Measurements from ENCODE around the gene THBS3. TPM values are rescaled to one million over a fixed set of nuclear protein-coding genes. Genes with fewer than 3 reads are reported as not detected.

THBS3 gene
- total and polyA plus RNA-seq, 9 of the 15 experiments (the other 6 are each of a cell fraction or from before 2014, with no cell fraction given): 0.59 to 8.3 (median 3.2) TPM

- TF ChIP-seq ELF1 (tag; IDR thresholded peaks at IDR 0.05) (peak; percentile 45; the same call in 1 of the 2 replicates), TCF15 (CRISPR knock-in tag; IDR thresholded peaks at IDR 0.05) (no peak), MCM3 (IDR thresholded peaks at IDR 0.05) (no peak), ZNF589 (CRISPR knock-in tag; IDR thresholded peaks at IDR 0.05; ENCODE audit: low read depth) (peak; percentile 36; the same call in 1 of the 2 replicates), PHB2 (IDR thresholded peaks at IDR 0.05; ENCODE audit: low read depth) (no peak), SPI1 (IDR thresholded peaks at IDR 0.05; ENCODE audit: borderline replicate concordance, low read depth, low read length) (no peak), ZNF583 (CRISPR knock-in tag; IDR thresholded peaks at IDR 0.05) (no peak), ETS2 (tag; IDR thresholded peaks at IDR 0.05; ENCODE audit: borderline replicate concordance, poor library complexity, severe bottlenecking) (no peak), ZNF224 (CRISPR knock-in tag; IDR thresholded peaks at IDR 0.05) (no peak), MCM2 (IDR thresholded peaks at IDR 0.05; ENCODE audit: low read depth) (no peak), ZNF778 (CRISPR knock-in tag; IDR thresholded peaks at IDR 0.05) (no peak), U2AF1 (optimal IDR thresholded peaks at IDR 0.05; ENCODE audit: low read depth, low read length) (peak; percentile 87), STAG1 (CRISPR knock-in tag; IDR thresholded peaks at IDR 0.05; ENCODE audit: borderline replicate concordance) (peak; percentile 46), HDGF (IDR thresholded peaks at IDR 0.05) (no peak)
- TF ChIP-seq, protein P1, sequence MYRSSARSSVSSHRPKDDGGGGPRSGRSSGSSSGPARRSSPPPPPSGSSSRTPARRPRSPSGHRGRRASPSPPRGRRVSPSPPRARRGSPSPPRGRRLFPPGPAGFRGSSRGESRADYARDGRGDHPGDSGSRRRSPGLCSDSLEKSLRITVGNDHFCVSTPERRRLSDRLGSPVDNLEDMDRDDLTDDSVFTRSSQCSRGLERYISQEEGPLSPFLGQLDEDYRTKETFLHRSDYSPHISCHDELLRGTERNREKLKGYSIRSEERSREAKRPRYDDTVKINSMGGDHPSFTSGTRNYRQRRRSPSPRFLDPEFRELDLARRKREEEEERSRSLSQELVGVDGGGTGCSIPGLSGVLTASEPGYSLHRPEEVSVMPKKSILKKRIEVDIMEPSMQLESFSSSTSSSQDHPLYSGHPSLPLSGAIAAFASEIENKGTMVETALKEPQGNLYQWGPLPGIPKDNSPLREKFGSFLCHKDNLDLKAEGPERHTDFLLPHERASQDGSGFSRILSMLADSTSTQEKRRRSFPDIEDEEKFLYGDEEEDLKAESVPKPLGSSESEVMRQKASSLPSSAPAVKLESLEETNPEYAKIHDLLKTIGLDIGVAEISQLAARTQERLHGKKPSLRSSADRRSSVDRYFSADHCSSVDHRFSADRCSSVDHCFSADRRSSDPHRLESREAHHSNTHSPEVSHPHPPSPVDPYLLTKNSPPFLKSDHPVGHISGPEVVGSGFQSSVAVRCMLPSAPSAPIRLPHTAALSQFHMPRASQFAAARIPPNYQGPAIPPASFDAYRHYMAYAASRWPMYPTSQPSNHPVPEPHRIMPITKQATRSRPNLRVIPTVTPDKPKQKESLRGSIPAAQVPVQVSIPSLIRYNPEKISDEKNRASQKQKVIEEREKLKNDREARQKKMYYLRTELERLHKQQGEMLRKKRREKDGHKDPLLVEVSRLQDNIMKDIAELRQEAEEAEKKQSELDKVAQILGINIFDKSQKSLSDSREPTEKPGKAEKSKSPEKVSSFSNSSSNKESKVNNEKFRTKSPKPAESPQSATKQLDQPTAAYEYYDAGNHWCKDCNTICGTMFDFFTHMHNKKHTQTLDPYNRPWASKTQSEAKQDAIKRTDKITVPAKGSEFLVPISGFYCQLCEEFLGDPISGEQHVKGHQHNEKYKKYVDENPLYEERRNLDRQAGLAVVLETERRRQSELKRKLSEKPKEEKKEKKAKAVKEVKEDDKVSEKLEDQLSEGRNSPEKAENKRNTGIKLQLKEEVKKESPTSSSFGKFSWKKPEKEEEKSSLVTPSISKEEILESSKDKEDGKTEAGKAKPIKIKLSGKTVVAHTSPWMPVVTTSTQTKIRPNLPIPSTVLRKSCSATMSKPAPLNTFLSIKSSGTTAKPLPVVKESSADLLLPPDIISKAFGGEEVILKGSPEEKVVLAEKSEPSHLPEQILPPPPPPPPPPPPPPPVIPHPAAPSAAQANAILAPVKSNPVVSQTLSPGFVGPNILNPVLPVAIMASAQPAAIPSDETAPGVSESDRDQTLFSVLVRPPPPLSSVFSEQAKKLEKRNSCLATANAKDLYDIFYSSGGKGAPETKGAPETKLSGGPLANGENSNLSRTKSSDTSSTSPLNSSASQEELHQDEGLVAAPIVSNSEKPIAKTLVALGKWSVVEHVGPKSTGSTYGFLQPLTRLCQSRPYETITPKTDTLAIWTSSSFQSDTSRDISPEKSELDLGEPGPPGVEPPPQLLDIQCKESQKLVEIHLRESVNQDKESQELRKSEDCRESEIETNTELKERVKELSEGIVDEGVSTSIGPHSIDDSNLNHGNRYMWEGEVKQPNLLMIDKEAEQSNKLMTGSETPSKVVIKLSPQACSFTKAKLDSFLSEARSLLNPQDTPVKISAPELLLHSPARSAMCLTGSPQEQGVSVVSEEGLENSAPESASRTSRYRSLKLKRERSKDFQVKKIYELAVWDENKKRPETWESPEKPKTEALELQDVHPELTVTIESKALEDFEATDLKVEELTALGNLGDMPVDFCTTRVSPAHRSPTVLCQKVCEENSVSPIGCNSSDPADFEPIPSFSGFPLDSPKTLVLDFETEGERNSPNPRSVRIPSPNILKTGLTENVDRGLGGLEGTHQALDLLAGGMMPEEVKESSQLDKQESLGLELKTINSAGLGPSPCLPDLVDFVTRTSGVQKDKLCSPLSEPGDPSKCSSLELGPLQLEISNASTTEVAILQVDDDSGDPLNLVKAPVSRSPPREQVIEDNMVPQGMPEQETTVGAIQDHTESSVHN (IDR thresholded peaks at IDR 0.05; ENCODE audit: borderline replicate concordance in 1 of 2, low read depth in 1 of 2): no peak
- TF ChIP-seq, protein P2, sequence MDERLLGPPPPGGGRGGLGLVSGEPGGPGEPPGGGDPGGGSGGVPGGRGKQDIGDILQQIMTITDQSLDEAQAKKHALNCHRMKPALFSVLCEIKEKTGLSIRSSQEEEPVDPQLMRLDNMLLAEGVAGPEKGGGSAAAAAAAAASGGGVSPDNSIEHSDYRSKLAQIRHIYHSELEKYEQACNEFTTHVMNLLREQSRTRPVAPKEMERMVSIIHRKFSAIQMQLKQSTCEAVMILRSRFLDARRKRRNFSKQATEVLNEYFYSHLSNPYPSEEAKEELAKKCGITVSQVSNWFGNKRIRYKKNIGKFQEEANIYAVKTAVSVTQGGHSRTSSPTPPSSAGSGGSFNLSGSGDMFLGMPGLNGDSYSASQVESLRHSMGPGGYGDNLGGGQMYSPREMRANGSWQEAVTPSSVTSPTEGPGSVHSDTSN (CRISPR knock-in tag; IDR thresholded peaks at IDR 0.05; ENCODE audit: low read depth): no peak
- TF ChIP-seq, protein P2 (tag; conservative IDR thresholded peaks at IDR 0.05; ENCODE audit: low read depth): no peak
Measured at GRCh38 chr1:155208541-155209311, 1.0 kb upstream of the THBS3 start, which contains the start of gene MTX1 (continued).
